ENCODE measurements around the gene NLRC4.
A peak's percentile ranks its signal among the peaks of the same experiment; 100 is the strongest.
"Not testable (repeated sequence)": the region's sequence is repeated elsewhere in the genome, so short reads cannot be mapped to it uniquely, and the experiment has no call there.

NLRC4 gene, protein sequence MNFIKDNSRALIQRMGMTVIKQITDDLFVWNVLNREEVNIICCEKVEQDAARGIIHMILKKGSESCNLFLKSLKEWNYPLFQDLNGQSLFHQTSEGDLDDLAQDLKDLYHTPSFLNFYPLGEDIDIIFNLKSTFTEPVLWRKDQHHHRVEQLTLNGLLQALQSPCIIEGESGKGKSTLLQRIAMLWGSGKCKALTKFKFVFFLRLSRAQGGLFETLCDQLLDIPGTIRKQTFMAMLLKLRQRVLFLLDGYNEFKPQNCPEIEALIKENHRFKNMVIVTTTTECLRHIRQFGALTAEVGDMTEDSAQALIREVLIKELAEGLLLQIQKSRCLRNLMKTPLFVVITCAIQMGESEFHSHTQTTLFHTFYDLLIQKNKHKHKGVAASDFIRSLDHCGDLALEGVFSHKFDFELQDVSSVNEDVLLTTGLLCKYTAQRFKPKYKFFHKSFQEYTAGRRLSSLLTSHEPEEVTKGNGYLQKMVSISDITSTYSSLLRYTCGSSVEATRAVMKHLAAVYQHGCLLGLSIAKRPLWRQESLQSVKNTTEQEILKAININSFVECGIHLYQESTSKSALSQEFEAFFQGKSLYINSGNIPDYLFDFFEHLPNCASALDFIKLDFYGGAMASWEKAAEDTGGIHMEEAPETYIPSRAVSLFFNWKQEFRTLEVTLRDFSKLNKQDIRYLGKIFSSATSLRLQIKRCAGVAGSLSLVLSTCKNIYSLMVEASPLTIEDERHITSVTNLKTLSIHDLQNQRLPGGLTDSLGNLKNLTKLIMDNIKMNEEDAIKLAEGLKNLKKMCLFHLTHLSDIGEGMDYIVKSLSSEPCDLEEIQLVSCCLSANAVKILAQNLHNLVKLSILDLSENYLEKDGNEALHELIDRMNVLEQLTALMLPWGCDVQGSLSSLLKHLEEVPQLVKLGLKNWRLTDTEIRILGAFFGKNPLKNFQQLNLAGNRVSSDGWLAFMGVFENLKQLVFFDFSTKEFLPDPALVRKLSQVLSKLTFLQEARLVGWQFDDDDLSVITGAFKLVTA

DNA sequence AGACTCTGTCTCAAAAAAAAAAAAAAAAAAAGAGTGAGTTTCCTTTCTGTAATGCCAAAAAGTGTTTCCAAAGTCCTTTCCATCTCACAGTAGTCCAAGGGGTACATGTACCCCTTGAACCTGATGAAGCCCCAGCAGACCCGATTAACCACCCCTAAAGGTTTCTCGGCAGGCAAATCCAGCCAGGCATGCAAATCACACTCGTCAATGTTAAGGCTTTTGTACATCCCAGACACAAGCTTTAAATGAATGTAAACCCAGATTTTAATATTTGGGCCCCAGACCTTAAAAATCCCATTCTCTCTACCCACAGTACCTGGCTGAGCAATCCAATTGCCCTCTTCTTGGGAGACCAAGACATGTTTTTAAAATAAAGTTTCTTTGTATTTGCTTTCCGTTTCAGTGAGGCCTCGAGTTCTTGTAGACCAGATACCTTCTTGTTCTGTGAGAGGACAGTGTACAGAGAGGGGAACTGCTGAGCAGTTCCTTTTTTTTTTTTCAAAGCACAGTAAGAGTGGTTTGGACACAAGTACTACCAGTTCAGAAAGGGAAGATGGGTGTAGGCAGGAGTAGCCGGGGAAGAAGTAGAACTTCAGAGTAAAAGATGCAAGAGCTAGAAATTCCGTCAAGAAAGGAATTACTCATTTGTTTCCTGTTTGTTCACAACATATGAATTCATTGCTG lies at the start of gene NLRC4:
Gene NLRC4 (minus strand): TSS at position 465 of the 684 bp plus-strand sequence. CDS start 8,111 bp downstream, outside the sequence.
- no peak for DNase-seq (ENCODE audit: low read depth, low spot score)

DNA sequence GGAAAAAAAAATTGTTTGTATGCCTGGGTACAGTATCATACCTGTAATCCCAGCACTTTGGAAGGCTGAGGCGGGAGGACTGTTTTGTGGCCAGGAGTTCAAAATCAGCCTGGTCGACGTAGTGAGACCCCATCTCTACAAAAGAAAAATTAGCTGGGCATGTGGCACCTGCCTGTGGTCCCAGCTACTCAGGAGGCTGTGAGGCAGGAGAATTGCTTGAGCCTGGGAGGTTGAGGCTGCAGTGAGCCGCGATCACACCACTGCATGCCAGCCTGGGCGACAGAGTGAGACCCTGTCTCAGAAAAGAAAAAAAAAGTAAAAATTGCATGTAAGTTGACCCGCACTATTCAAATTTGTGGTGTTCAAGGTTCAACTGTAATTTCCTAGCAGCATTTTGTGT lies 45.9 kb upstream of the NLRC4 start:
- no peak for DNase-seq (ENCODE audit: low read depth, low spot score)

DNA sequence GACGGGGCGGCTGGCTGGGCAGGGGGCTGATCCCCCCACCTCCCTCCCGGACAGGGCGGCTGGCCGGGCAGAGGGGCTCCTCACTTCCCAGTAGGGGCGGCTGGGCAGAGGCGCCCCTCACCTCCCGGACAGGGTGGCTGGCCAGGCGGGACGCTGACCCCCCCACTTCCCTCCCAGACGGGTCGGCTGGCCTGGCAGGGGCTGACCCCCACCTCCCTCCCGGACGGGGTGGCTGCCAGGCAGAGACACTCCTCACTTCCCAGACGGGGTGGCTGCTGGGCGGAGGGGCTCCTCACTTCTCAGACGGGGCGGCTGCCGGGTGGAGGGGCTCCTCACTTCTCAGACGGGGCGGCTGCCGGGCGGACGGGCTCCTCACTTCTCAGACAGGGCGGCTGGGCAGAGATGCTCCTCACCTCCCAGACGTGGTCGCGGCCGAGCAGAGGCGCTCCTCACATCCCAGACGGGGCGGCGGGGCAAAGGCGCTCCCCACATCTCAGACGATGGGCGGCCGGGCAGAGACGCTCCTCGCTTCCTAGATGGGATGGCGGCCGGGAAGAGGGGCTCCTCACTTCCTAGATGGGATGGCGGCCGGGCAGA lies 29.4 kb upstream of the NLRC4 start:
- not testable (repeated sequence) for DNase-seq (ENCODE audit: low read depth, low spot score)

DNA sequence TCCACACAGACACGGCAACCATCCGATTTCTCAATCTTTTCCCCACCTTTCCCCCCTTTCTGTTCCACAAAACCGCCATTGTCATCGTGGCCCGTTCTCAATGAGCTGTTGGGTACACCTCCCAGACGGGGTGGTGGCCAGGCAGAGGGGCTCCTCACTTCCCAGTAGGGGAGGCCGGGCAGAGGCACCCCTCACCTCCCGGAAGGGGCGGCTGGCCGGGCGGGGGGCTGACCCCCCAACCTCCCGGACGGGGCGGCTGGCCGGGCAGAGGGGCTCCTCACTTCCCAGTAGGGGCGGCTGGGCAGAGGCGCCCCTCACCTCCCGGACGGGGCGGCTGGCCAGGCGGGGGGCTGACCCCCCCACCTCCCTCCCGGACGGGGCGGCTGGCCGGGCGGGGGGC lies 28.8 kb upstream of the NLRC4 start:
- DNase-seq (ENCODE audit: low read depth, low spot score), result not testable (repeated sequence)

DNA sequence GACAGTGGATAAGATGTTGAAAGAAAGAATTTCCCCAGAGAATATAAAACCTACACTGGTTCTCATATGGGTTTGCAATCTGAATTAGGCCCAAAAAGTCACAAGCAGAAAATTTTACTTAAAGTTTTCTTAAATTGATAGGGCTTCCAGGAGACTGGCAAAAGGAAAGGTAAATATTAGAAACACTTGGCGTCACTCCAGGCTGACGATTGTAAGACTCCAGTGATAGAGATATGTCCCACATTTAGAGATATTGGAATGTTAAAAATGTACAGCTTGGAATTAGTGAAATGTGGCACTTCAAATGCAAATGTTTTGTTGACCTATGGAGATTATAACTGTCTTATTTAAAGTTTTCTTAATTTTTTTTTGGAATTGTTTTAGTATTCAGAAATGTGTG lies 27.1 kb upstream of the NLRC4 start:
- no peak for DNase-seq (ENCODE audit: low read depth, low spot score)

DNA sequence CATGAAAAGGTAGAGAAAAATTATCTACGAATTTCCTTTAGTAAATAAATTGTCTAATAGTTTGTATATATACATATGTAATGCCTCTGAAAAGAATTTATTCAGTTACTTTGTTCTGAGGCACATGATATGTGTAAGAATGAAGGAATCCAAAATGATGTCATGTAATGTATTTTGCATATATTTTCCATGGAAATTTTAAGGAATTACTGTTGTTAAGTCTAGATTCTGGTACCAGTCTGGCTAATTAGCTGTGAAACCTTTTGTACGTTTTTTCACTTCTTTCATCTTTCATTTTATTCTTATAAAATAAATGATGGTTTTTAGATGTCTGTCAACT lies 25.3 kb upstream of the NLRC4 start:
- DNase-seq (ENCODE audit: low read depth, low spot score), result no peak

DNA sequence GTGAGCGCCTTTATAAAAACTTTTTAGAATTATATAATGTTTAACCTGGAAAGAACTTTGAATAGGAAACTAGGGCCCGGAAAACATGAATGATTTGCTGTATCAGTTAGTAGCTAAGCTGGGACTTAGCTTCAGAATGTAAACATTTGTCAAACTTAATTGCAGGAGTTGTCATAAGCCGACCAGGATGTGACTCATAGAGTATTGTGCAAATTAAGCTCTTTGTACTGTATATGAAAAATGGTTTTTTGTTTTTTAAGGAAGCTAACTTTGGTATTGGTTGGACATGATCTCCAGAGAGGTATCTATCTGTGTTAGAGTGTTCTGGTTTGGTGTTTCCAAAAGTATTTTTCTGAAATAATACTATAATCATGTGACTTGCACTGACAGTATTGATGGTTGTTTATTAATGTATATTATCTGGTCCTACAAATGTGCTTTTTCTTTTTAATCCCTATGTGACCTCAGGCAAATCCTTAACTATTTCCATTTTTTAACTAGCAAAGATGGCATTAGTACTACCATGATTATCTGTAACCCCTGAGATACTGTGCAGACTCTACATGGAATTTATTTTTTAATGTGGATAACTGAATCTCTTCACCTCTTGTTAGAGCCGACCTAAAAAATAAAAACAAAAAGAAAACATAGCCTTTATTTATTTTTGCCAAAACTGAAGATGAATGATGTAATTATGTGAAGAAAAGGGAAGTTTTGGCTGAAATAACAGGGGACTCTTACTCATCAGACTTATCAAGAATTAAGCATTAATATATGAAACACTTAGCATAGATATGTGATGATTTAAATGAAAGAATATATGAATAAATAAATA lies 24.7 kb upstream of the NLRC4 start:
- DNase-seq (ENCODE audit: low read depth, low spot score), result no peak

DNA sequence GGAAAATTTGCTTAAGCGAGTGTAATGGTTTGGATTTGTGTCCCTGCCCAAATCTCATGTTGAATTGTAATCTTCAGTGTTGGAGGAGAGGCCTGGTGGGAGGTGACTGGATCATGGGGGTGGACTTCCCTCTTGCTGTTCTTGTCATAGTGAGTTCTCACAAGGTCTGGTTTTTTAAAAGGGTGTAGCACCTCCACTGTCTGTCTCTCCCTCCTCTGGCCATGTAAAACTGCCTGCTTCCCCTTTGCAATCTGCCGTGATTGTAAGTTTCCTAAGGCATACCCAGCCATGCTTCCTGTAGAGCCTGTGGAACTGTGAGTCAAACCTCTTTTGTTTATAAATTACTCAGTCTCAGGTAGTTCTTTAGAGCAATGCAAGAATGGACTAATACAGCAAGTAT lies 19.6 kb upstream of the NLRC4 start:
- DNase-seq (ENCODE audit: low read depth, low spot score), result no peak

DNA sequence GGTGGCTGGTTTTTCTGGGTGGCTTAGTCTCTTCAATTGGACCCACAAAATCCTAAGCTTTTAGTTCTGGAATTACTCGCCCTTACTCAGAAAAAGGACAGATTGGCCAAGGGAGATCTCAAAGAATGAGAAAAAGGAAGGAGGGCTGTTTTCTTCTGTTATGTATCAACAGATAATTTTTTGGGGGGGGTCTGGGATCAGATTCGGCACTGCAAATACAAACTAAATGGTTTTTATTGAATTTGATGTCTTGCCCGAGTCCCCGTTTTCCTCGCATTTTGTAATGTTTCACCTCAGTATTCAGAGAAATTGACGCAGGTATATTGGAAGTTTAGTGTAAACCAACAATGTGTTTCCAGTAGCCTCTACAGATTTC lies 13.8 kb upstream of the NLRC4 start:
- DNase-seq (ENCODE audit: low read depth, low spot score), result no peak

DNA sequence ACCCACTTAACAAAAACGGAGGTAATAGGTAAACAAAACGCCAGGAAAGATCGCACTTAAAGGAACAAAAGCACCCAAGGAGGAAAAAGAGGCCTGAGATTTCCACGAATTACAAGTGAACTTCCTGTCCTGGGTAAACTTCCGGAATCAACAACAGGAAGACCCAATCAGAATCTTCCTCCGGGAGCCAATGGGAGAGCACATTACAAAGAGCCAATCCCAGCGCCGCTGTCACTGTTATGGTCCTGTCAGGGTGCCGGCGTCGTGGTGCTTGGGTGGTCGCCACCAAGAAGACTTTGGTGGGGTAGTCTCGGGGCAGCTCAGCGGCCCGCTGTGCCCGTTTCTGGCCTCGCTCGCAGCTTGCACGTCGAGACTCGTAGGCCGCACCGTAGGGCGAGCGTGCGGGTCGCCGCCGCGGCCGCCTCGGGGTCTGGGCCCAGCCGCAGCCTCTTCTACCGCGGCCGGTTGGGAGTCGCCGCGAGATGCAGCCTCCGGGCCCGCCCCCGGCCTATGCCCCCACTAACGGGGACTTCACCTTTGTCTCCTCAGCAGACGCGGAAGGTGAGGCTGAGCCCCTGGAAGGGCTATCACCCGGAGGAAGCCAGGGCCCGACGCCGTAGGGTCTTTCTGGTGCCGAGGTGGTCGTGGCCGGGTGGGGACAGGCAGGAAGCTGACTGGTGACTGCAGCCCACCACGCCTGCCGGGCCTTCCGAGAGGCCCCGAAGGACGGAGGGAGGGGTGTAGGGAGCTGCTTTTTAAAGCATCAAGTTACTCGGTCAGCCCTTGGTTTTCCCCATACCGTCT lies 13.2 kb upstream of the NLRC4 start, which contains the start of gene YIPF4:
Gene YIPF4 (plus strand): TSS at position 231 of the 804 bp plus-strand sequence. CDS start 252 bp downstream, at position 483.
- DNase-seq (ENCODE audit: low read depth, low spot score), result peak; percentile 72

DNA sequence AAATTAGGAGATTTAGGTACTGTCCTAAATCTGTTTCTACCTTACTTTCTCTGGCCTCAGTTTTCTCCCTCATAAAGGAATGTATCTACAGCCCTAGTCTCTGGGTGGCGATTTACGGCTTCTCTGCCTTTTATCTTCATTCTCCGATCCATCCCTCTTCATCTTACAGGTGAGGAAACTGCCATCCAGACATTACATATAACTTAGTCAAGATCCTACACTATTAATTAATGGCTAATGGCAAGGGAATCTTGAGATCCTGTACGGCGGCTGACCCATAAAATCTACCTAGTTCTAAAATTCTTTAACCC lies 12.6 kb upstream of the NLRC4 start:
- no peak for DNase-seq (ENCODE audit: low read depth, low spot score)

DNA sequence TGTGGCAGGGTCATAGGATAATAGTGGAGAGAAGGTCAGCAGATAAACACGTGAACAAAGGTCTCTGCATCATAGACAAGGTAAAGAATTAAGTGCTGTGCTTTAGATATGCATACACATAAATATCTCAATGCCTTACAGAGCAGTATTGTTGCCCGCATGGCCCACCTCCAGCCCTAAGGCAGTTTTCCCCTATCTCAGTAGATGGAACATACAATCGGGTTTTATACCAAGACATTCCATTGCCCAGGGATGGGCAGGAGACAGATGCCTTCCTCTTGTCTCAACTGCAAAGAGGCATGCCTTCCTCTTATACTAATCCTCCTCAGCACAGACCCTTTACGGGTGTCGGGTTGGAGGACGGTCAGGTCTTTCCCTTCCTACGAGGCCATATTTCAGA lies 11.1 kb upstream of the NLRC4 start:
- DNase-seq (ENCODE audit: low read depth, low spot score), result not testable (repeated sequence)

DNA sequence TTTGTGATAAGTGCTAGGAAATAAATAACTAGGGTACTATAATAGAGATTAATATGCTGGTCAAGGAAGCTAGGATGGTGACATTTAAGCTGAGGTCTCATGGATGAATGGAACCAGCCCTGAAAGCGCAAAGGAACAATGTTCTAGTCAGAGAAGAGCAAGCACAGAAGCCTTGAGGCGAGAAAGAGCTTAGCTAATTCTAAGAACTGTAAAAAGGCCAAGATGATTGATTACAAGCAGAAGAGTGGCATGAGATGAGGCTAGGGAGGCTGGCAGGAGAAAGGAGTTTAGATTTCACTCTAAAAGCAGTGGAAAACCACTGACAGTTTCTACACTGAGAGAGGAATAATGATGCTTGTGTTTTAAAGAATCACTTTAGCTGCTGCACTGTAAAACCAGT lies 9.6 kb upstream of the NLRC4 start:
- DNase-seq (ENCODE audit: low read depth, low spot score), result no peak

DNA sequence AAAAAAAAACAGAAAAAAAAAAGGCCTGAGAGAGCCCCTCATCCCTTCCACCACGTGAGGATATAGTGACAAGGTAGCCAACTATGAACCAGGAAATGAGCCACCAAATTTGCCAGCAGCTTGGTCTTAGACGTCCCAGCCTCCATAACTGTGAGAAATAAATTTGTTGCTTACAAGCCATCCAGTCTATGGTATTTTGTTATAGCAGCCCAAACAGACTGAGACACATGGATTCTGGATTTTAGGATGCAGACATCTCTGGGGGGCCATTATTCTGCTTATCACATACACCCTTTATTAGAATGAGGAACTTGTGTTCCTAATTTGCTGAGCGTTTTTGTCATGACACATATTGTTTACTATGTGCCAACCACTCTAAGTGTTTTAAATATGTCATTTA lies 7.6 kb upstream of the NLRC4 start:
- no peak for DNase-seq (ENCODE audit: low read depth, low spot score)

DNA sequence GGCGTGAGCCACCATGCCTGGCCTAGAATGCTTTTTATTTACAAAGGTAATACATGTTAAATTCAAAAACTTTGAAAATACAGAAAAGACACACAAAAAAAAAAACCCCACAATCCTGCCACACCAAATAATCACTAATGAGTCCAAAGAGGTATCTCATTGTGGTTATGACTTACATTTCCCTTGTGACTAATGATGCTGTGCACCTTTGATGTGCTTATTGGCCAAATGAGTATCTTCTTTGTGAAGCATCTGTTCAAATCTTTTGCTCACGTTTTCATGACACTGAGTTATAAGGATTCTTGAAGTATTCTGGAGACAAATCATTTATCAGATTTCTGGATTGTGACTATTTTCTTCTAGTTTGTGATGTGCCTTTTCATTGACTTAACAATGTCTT lies 6.4 kb upstream of the NLRC4 start:
- DNase-seq (ENCODE audit: low read depth, low spot score), result no peak

DNA sequence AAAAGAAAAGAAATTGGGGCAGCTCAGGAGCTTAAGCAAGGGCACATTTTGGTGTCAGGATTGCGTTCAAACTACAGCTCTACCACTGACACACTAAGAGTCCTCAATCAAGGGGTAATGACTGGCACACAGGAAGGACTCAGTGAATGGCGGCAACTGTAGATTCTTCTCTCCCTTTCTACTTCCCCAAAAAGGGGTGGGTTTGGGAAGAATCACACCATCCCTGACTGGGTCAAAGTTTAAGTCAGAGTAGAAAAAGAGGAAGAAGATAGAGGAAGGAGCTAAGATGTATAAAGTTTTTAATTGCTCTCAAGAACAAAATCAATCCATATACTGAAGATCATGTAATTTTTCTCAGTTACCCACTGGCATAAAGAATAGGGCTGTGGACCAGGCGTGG lies 2.6 kb downstream of the NLRC4 start:
- no peak for DNase-seq (ENCODE audit: low read depth, low spot score)

DNA sequence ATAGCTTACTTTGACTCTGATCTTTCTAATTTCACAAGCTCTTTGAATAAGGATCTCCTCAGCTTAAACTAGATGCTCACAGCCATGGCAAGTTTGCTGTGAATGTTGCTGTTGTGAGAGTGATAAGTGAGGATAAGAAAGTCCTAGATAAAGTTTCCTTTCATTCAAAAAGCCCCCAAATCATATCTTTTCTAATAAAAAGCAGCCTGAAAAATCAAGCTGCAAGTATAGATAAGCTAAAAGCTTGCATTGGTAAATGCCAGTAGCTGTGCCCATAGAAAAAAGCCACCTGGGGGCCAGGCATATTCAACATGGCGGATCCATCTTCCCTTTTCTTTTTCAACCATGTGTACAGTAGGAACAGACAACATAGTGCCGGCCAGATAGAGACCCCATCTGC lies 4.3 kb downstream of the NLRC4 start:
- no peak for DNase-seq (ENCODE audit: low read depth, low spot score)

DNA sequence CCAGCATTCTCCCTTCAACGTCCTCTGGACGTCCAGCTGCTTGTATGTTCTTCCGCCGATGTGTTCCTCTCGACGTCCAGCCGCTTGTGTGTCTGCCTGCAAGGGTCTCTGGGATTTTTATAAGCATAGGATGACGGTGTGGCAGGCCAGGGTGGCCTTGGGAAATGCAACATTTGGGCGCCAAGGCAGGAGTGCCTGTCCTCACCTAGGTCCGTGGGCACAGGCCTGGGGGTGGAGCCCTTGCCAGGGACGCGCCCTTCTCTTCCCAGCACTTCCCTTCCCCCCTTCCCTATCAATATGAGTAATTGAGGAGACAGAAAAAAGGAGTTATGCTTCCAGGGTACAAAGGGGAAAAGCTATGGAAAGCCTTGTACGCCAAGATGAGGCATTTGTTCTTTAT lies 6.4 kb downstream of the NLRC4 start:
- no peak for DNase-seq (ENCODE audit: low read depth, low spot score)

DNA sequence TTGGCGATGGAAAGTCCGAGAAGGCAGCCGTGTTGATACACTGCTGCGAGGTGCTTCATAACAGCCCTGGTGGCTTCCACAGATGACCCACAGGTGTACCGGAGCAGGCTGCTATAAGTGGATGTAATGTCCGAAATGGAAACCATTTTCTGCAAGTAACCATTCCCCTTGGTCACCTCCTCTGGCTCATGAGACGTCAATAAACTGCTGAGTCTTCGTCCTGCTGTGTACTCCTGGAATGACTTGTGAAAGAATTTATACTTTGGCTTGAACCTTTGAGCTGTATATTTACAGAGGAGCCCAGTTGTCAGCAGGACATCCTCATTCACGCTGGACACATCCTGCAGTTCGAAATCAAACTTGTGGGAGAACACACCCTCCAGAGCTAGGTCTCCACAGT lies 14.4 kb downstream of the NLRC4 start:
- DNase-seq (ENCODE audit: low read depth, low spot score), result no peak

DNA sequence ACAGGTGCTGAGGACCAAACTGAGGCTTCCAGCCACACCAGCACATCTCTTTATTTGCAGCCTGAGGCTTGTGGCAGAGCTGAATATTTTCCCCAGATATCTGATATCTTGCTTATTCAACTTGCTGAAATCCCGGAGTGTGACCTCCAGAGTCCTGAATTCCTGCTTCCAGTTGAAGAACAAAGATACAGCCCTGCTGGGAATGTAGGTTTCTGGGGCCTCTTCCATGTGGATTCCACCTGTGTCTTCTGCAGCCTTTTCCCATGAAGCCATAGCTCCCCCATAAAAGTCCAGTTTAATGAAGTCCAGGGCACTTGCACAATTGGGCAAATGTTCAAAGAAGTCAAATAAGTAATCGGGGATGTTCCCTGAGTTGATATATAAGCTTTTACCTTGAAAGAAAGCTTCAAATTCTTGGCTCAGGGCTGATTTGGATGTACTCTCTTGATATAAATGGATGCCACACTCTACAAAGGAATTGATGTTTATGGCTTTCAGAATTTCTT lies 14.9 kb downstream of the NLRC4 start:
- DNase-seq (ENCODE audit: low read depth, low spot score), result no peak

All from iPS DF 19.7 (cell line).